Breast epithelium (tissue), 3 donors: Measurements from ENCODE around the gene SLC39A11.

Experiments
- CTCF ChIP-seq, 3 donors: fragments of 450-650 bp; IDR thresholded peaks; one replicate each; pipeline ENCODE4 v1.5.1; 2016 to 2017; ENCODE audit warnings: antibody characterized with exemption in 3 of 3, mild to moderate bottlenecking in 3 of 3, moderate library complexity in 3 of 3
- POLR2A ChIP-seq: fragments of 450-650 bp; IDR thresholded peaks from one replicate; pipeline ENCODE4 v1.6.1; 2016; ENCODE audit warnings: antibody characterized with exemption, mild to moderate bottlenecking, moderate library complexity

- TF ChIP-seq CTCF (IDR thresholded peaks at IDR 0.05), result no peak
- TF ChIP-seq POLR2A, result no peak
These were observed 43.3 kb upstream of the SLC39A11 start for GRCh38 chr17:73135766-73136165.
